ENCODE data around the gene TMEM192.

Gene TMEM192

DNA sequence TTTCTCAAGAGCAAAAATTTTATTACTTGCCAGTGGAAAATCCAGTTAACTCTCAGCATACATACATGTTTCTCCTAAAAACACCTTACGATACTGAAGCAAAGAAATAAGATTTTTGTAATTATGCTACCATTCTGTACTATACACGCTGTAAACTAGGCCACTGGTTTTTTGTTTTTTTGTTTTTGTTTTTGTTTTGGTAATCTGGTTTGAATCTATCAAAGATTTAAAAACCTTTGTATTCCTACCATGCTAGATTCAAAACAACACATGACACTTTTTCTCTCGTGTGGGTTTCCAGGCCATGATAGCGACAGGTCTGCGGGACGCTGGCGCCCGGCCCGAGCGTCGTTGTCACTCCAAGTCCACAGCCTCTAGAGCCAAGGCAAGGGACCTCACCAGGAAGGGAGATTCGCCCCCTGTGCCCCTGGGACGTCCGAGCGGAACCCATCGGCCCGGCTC, 723 bp downstream of the TMEM192 start:
- H3K27ac ChIP-seq, result peak overlapping the region; percentile 59
- no peaks in the 10 kb centered on the region for H3K36me3 ChIP-seq (ENCODE audit: insufficient read depth)
- H3K27me3 ChIP-seq (ENCODE audit: insufficient read depth, low read depth), result peaks cover 18% of the 10 kb centered on the region
- TF ChIP-seq CTCF (conservative IDR thresholded peaks at IDR 0.05; ENCODE audit: low read depth, low read length), result no peak
- H3K4me1 ChIP-seq (ENCODE audit: low read depth, poor library complexity, severe bottlenecking), result peaks cover 21% of the 10 kb centered on the region
- H3K9ac ChIP-seq, result peak overlapping the region; percentile 93
- H3K4me3 ChIP-seq (IDR thresholded peaks at IDR 0.05; ENCODE audit: insufficient read depth, low read depth, low read length), result no peak overlapping the region
- peak overlapping the region; percentile 96 for H2AFZ ChIP-seq (ENCODE audit: low read depth)
- peak overlapping the region; percentile 93 for H3K4me2 ChIP-seq
- peaks cover 11% of the 10 kb centered on the region for H3K79me2 ChIP-seq (ENCODE audit: insufficient read depth, low read depth)
- no peaks in the 10 kb centered on the region for H4K20me1 ChIP-seq (ENCODE audit: insufficient read depth)

GRCh38 chr4:165106518-165106917, 6.1 kb downstream of the TMEM192 start:
- H3K79me2 ChIP-seq (ENCODE audit: insufficient read depth, low read depth), result peaks cover 5% of the 10 kb centered on the region
- TF ChIP-seq CTCF (conservative IDR thresholded peaks at IDR 0.05; ENCODE audit: low read depth, low read length), result no peak
- H4K20me1 ChIP-seq (ENCODE audit: insufficient read depth), result no peaks in the 10 kb centered on the region
- H3K4me2 ChIP-seq, result no peak overlapping the region
- no peak overlapping the region for H2AFZ ChIP-seq (ENCODE audit: low read depth)
- H3K27me3 ChIP-seq (ENCODE audit: insufficient read depth, low read depth), result no peaks in the 10 kb centered on the region
- H3K36me3 ChIP-seq (ENCODE audit: insufficient read depth), result peaks cover 4% of the 10 kb centered on the region; the same call in 1 of the 2 replicates
- H3K4me3 ChIP-seq (IDR thresholded peaks at IDR 0.05; ENCODE audit: insufficient read depth, low read depth, low read length), result no peak overlapping the region
- no peak overlapping the region for H3K9ac ChIP-seq
- H3K4me1 ChIP-seq (ENCODE audit: low read depth, poor library complexity, severe bottlenecking), result peaks cover 6% of the 10 kb centered on the region
- H3K27ac ChIP-seq, result no peak overlapping the region

DNA sequence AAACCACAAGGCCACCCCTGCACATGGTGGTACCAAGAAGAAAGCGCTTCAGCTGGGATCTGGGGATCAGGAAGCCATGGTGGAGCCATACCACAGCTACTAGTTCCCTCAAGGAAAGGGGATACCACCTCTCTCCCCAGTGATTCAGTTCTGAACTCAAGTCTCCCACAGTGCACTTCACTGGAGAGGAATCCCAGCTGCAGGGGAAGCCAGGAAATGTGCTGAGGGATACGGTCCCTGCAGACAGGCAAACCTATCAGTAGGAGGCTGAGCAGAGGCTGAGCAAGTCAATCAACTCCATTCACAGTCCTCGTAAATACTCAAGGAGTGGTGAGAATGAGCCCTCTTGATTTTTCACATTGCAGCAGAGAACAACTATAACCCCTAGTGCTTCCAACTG, 11.0 kb downstream of the TMEM192 start:
- H3K27me3 ChIP-seq (ENCODE audit: insufficient read depth, low read depth), result no peaks in the 10 kb centered on the region
- H3K36me3 ChIP-seq (ENCODE audit: insufficient read depth), result peaks cover 4% of the 10 kb centered on the region; the same call in 1 of the 2 replicates
- H4K20me1 ChIP-seq (ENCODE audit: insufficient read depth), result no peaks in the 10 kb centered on the region
- no peak overlapping the region for H3K9ac ChIP-seq
- no peaks in the 10 kb centered on the region for H3K79me2 ChIP-seq (ENCODE audit: insufficient read depth, low read depth)
- no peak overlapping the region for H3K4me2 ChIP-seq
- no peaks in the 10 kb centered on the region for H3K4me1 ChIP-seq (ENCODE audit: low read depth, poor library complexity, severe bottlenecking)
- no peak for TF ChIP-seq CTCF (conservative IDR thresholded peaks at IDR 0.05; ENCODE audit: low read depth, low read length)
- H2AFZ ChIP-seq (ENCODE audit: low read depth), result no peak overlapping the region
- H3K27ac ChIP-seq, result no peak overlapping the region
- H3K4me3 ChIP-seq (IDR thresholded peaks at IDR 0.05; ENCODE audit: insufficient read depth, low read depth, low read length), result no peak overlapping the region

DNA sequence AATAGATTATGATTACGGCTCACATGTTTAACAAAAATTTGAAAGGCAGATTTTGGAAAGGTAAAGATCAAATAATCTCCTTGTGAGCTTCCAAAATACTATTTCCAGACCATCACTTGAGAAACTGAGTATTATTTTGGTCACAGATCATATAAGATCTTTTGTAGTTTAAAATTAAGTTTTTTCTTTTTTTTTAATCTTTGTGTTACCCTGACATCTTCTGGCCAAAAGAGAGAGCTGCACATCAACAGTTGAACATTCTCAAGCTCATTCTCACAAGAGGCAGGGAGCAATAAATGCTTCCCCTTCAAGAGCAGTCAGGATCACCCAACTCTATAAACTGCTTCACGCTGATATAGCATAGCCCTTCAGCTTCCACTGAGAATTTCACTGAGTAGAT, 15.9 kb downstream of the TMEM192 start:
- H3K27me3 ChIP-seq (ENCODE audit: insufficient read depth, low read depth), result no peaks in the 10 kb centered on the region
- H3K4me3 ChIP-seq (IDR thresholded peaks at IDR 0.05; ENCODE audit: insufficient read depth, low read depth, low read length), result no peak overlapping the region
- H3K4me1 ChIP-seq (ENCODE audit: low read depth, poor library complexity, severe bottlenecking), result no peaks in the 10 kb centered on the region
- H3K36me3 ChIP-seq (ENCODE audit: insufficient read depth), result peaks cover 1% of the 10 kb centered on the region; the same call in 1 of the 2 replicates
- TF ChIP-seq CTCF (conservative IDR thresholded peaks at IDR 0.05; ENCODE audit: low read depth, low read length), result peak; percentile 74
- no peak overlapping the region for H2AFZ ChIP-seq (ENCODE audit: low read depth)
- no peak overlapping the region for H3K4me2 ChIP-seq
- no peaks in the 10 kb centered on the region for H3K79me2 ChIP-seq (ENCODE audit: insufficient read depth, low read depth)
- H3K27ac ChIP-seq, result no peak overlapping the region
- no peak overlapping the region for H3K9ac ChIP-seq
- H4K20me1 ChIP-seq (ENCODE audit: insufficient read depth), result no peaks in the 10 kb centered on the region
